A673 (cell line): ENCODE measurements around the gene HOOK2.

Source experiments
- CTCF ChIP-seq: fragments of 300-800, 200-600 bp; sonication (generic); conservative IDR thresholded peaks from 2 replicates; pipeline ENCODE4 v1.5.1; 2017; ENCODE audit warnings: low read depth, mild to moderate bottlenecking, antibody characterized with exemption, low read length, moderate library complexity, mixed read lengths
- EZH2 ChIP-seq: fragments of 200-600 bp; sonication (generic); IDR thresholded peaks from 2 replicates; pipeline ENCODE4 v1.6.1; 2017; ENCODE audit warnings: borderline replicate concordance, low read depth, mild to moderate bottlenecking, mixed read lengths, antibody characterized with exemption, low read length; ENCODE audit not compliant: poor library complexity, severe bottlenecking

DNA sequence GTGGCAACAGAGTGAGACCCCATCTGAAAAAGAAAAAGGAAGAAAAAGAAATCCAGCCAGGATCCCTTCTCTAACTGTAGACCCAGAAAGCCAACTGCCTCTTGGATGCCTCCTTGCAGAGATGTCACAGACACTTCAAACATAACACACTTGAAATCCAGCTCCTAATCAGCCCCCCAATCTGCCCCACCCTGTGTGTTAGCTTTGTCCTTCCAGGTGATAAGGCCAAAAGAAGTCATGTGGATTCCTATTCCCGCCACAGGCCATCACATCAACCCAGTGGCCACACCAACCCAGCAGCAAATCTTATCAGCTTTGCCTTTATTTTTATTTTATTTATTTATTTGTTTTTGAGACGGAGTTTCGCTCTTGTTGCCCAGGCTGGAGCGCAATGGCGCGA lies 15.7 kb downstream of the HOOK2 start:
- no peak for TF ChIP-seq CTCF
- no peak for TF ChIP-seq EZH2
